HG03520 (cell line): ENCODE data around the gene SMIM10L1.
A peak's percentile ranks its signal among the peaks of the same experiment; 100 is the strongest.

ENCODE experiments used
- ATAC-seq: cut with Tn5 transposase; IDR thresholded peaks from one replicate; pipeline ENCODE4 v1.9.1; 2021; ENCODE audit warnings: mild to moderate bottlenecking, moderate library complexity; ENCODE audit not compliant: unreplicated experiment

Gene SMIM10L1

GRCh38 chr12:11171145-11171968 lies at the start of gene SMIM10L1:
Gene SMIM10L1 (plus strand): TSS chr12:11171194. CDS start chr12:11171357, 163 bp downstream.
- ATAC-seq: peak; percentile 93

DNA sequence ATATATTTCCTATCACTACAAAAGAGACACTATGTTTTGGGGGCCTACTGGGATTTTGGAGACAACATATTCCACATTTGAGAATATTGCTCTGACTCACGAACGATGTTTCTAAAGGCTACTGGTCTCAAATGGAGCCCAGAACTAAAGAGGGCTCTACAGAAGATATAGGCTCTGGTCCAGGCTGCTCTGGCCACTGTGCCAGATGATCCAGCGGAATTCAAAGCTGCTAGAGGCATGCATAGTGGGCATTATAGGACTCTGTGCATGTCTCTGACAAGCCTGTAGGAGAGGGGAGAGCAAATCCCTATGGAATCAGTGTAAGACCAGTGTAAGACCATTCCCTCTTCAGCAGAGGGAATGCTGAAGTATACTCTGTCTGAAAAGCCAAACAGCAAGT lies 40.6 kb upstream of the SMIM10L1 start:
- ATAC-seq: no peak

GRCh38 chr12:11130999-11131398 lies 40.0 kb upstream of the SMIM10L1 start:
- no peak for ATAC-seq

GRCh38 chr12:11133162-11133561 lies 37.8 kb upstream of the SMIM10L1 start:
- no peak for ATAC-seq

DNA sequence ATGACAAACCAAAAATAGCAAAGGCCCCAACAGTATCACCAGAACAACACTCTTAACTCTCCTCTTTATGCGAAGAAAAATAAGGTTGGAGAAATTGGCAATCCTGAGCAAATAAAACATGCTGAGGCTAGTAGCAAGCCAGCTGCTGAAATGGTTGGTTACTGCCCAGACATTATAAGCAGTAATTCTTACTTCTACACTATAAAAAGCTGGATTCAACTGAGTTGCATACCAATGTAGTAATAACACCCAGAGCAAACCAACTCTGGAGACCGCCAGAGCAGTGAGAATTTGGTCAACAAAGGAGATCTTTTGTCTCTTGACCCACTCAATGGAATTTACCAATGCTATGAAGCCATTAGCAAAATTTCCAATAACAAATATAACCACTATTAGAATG lies 37.2 kb upstream of the SMIM10L1 start:
- no peak for ATAC-seq

DNA sequence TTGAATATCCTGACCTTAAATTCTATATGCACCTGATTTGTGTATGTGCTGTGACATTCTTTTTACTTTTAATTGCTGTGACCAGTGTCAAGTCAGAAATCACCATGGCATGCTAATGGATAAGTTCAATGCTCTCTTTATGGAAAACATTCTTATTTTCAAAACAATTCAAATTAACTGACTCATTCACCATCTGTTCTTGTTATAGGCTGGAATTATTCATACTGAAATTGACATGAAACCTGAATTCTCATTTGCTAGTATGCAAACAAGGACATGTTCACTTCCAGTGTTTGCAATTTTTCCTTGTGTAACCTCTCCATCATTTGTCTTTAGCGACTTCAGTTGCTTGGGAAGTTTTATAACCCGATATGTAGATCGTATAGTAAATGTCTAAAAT lies 36.7 kb upstream of the SMIM10L1 start, which contains the start of gene TAS2R30:
TSS of gene TAS2R30 (minus strand) at position 340 of the 400 bp plus-strand sequence. CDS start 400 bp downstream, outside the sequence.
- ATAC-seq: no peak

DNA sequence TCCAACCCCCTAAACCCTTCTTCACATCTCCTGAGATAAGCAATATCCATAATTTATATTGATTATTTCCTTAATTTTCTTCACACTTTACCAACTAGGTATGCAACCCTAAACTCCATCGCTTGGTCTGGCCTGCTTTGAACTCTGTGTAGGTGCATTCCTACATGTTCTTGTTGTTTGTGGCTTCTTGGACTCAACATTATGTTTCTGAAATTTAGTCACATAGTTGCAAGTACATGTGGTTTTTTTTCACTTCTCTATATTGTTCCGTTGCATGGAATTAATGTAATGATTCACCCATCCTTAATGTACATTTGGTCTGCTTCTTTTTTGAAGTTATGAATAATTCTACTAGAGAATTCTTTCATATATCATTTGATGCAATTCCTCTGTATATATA lies 34.9 kb upstream of the SMIM10L1 start:
- ATAC-seq: no peak

- no peak for ATAC-seq
Measured at GRCh38 chr12:11143352-11143751, 27.6 kb upstream of the SMIM10L1 start.

DNA sequence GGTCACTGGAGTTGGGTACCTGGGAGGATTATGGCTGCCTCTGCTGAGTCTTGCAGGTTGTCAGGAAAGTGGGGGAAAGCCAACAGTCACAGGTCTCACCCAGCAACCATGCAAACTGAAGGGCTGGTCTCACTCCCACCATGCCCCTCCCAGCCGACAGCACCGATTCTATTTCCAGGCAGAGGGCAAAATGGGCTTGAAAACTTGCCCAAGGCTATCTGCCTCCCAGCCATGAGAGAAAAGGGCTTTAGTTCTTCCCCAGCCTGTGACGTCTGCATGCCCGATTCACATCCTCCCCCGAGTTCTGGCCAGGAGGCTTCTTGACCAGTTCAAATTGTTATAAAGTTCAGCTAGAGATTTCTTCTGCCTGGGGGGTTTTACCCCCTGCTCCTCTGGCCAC lies 26.7 kb upstream of the SMIM10L1 start:
- no peak for ATAC-seq

DNA sequence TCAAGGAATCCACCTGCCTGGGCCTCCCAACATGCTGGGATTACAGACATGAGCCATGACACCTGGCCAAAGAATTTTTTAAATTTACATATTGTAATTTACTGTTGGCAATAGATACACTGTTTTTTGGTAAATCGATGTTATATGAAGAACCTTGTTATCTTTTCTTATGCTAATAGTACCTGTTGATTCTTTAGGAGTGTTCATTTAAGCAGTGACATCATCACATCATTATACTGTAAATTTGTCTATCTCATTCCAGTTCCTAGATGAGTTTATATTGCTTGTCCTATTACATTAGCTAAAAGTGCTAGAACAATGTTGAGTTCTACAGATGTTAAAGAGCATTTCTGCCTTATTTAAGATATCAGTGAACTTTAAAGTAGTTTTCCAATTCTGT lies 23.6 kb upstream of the SMIM10L1 start:
- no peak for ATAC-seq

GRCh38 chr12:11150832-11151231 lies 20.2 kb upstream of the SMIM10L1 start:
- no peak for ATAC-seq

DNA sequence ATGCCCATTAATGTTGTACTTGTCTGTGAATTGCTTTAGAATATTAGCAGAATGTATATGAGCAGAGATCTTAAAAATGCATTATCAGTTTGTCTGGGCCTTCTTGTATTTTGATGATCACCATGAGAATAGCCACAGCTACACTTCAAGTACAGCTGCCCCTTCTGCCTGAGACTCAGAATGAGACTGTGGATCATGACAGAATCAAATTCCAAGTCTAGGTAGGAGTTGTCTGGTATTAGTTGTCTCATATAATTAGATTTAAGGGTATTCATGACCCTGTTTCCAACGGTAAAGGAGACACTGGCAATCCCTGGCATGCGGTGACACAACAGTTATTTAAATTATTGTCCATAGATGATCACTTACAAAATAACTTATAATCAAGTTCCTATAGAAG lies 18.3 kb upstream of the SMIM10L1 start:
- no peak for ATAC-seq

DNA sequence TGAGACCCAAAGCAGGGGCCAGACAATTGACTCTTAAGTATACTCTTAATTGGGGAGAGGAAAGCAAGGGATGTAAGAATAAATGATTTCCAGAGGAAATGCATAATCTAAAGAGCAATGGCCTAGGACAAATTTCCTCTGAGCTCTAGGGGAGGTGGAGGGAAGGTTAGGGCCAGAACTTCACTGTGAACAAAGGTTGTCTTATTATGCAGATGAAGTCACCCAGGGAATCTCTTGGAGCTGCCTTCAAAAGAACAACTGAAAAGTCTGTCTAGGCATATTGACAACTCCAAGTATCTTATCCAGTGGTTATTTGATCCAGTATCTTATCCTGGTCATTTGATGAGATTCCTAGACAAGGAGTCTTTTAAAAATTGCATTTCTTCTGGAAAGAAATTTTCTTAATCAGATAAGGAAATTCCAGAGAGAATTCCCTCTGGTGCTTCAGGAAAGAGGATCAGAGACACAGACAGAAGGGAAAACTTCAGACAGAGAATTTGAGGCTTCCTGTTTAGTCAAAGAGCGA lies 16.5 kb upstream of the SMIM10L1 start:
- no peak for ATAC-seq

DNA sequence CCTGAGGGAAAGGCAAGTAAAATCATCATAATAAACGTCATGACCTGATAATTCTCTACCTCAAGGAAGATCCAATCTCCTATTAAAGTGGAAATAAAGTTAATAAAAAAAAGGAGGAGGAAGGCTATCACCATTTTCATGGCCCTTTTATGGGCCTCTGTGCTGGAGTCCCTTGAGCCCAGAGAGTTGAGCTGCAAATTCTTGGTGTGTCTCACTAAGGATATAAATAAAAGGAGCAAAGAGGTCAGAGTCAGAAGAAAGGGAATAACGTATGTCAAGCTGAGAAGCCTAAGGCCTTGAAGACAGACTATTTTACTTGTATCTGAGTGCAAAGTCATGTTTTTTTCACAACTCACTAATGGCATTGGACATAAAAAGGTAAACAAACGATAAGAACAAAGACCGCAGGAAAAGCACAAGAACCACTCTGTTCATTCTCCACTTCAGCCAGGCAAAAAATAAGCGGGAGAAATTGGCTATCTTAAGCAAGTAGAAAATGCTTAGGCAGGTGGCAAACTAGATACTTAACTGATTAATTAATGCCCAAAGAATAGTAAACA lies 12.0 kb upstream of the SMIM10L1 start:
- ATAC-seq: no peak

GRCh38 chr12:11162502-11162901 lies 8.5 kb upstream of the SMIM10L1 start:
- ATAC-seq: no peak

DNA sequence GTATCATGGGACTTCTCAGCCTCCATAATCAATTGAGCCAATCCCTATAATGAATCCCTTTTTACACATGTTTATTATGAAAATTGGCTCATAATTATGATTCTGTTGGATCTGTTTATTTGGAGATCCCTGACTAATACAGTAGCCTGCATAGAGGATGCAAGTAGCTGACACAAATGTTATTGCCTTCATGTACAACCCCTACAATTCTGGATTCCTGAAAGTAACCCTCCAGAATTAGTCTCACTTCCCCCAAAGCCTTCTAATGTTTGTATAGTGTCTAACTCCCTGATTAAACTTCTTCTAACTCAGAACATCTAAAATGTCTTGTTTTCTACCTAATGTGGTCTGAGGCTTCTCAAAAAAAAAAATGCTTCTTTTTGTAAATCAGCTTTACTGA lies 6.6 kb upstream of the SMIM10L1 start:
- no peak for ATAC-seq

- no peak for ATAC-seq
Measured at GRCh38 chr12:11166300-11166699, 4.7 kb upstream of the SMIM10L1 start.

DNA sequence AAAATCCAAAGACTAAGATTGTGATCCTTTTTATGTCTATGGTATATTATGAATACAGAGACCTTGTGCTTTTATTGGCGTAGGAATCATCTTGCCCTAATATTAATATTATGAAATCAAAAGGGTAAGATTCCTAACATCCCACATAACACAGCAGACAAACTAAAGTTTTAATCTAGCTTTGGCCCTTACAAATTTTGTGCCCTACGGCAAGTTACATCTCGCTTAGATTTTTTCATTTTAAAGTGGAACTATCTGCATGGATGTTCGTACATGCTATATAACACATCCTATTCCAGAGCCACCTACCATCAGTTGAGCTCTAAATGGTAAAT lies 217 bp upstream of the SMIM10L1 start:
- ATAC-seq: no peak

DNA sequence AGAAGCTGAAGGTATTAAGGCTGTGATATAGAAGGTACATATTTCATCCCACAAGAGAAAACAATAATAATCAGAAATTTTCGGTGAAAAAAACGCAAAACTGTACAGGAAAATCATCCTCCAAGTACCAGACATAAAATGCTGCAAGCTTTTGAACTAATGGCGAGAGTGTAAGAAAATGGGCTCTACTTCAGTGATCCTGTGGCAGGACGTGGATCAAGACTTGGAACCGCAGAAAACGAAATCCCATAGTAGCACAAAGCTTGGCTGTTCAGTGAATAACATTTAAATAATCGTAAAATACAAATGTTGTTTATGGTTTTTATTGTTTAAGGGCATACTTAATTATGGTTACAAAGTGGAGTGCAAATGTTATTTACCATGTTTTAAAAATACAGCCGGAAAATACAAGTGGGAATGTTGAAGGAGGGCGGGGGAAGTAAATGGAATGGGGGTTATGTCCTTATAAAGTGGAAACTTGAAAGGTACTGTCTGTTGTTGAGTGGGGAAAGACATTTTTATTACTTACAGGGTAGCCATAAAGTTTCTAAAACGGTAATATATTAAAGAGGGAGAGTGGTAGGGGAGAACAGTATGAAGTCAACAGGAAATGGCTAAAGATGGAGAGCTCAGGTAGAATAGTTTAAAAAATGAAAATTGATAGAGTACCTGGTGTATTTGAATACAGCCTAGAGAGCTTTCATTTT lies 1.1 kb downstream of the SMIM10L1 start:
- ATAC-seq: no peak

GRCh38 chr12:11174022-11174421 lies 3.0 kb downstream of the SMIM10L1 start:
- no peak for ATAC-seq

DNA sequence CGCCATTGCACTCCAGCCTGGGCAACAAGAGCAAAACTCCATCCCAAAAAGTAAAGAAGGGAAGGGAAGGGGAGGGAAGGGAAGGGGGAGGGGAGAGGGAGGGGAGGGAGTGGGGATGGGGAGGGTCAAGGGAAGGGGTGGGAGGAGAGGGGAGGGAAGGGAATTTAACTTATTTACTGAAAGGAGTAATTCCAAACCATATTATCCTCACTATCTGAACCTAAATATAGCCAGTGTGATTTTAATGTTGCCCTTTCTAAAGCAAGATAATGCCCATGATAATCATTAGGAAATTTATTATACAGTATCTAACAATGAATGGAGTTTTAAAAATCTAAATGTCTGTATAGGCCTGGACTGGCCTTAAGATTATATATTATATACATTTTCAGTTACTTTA lies 7.3 kb downstream of the SMIM10L1 start:
- ATAC-seq: no peak

- ATAC-seq: no peak
Measured at GRCh38 chr12:11182529-11182928, 11.5 kb downstream of the SMIM10L1 start.
